Transverse colon (tissue), 4 donors: ENCODE data around the gene PLA2G2D. TPM values are rescaled to one million over a fixed set of nuclear protein-coding genes. Genes with fewer than 3 reads are reported as not detected.
A peak's percentile ranks its signal among the peaks of the same experiment; 100 is the strongest.

Experiments
- DNase-seq: peaks from one replicate; pipeline ENCODE4 v3.0.0-alpha.2; 2019
- H3K27ac ChIP-seq, 4 donors: fragments of 200-600 bp; sonication (generic); 2 replicates each; pipeline ENCODE4 v1.5.1; 2016 to 2018; ENCODE audit warnings: inconsistent platforms in 4 of 4
- H3K27me3 ChIP-seq: fragments of 200-600 bp; sonication (generic); 2 replicates; pipeline ENCODE4 v1.5.1; 2017; ENCODE audit warnings: inconsistent platforms
- H3K36me3 ChIP-seq, 4 donors: fragments of 200-600 bp; sonication (generic); 2 replicates each; pipeline ENCODE4 v1.5.1; 2017 to 2019; ENCODE audit warnings: inconsistent platforms in 4 of 4
- H3K4me1 ChIP-seq, 4 donors: fragments of 200-600 bp; sonication (generic); 2 replicates each; pipeline ENCODE4 v1.5.1; 2017 to 2020; ENCODE audit warnings: inconsistent platforms in 4 of 4
- H3K4me3 ChIP-seq, 4 donors: fragments of 200-600 bp; sonication (generic); 1 replicate in 1 of 4; 2 replicates in 3 of 4; pipeline versions ENCODE4 v1.5.1 to v1.6.1; 2017 to 2019; ENCODE audit warnings: inconsistent platforms in 4 of 4
- H3K9me3 ChIP-seq, 2 donors: fragments of 200-600 bp; sonication (generic); 2 replicates each; pipeline ENCODE4 v1.5.1; 2017 to 2019; ENCODE audit warnings: inconsistent platforms in 2 of 2
- EP300 ChIP-seq: sonication (generic); formaldehyde crosslinking; IDR thresholded peaks from one replicate; pipeline ENCODE4 v1.6.1; 2017; ENCODE audit warnings: antibody characterized with exemption, low read depth
- POLR2A ChIP-seq: fragments of 450-650 bp; IDR thresholded peaks from one replicate; pipeline ENCODE4 v1.6.1; 2016; ENCODE audit warnings: antibody characterized with exemption, mild to moderate bottlenecking, moderate library complexity
- POLR2AphosphoS5 ChIP-seq, 3 donors: sonication (generic); formaldehyde crosslinking; IDR thresholded peaks; one replicate each; pipeline ENCODE4 v1.6.1; 2016; ENCODE audit warnings: antibody characterized with exemption in 3 of 3
- WGBS, 2 donors: methylation state at CpG; one replicate each; pipeline ENCODE4 v1.1.5; 2018; ENCODE audit warnings: low coverage in 1 of 2; 5-methylcytosine and 5-hydroxymethylcytosine counted together
- in situ Hi-C, 4 donors: fragments of 200-750 bp; cut with MboI; loops; one replicate each; pipeline versions ENCODE4 v1.15.0 to v1.15.1; 2017; ENCODE audit warnings: low sequenced_read_pairs in 3 of 4, low pct_ligation_motif_present in 1 of 4, low pct_unique_long_range_greater_than_20kb in 1 of 4
- intact Hi-C: fragments of 100-400 bp; cut with DNase I; formaldehyde crosslinking; loops from one replicate; pipeline ENCODE4 v1.15.1; 2023; ENCODE audit warnings: low total_unique reads
- total RNA-seq, 4 donors: library from RNA; depleted of rRNA; stranded (reverse); fragments of >200 nt; gene quantifications; one replicate each; pipeline ENCODE4 v1.1.0, GENCODE V29; 2016
- TF ChIP-seq, protein P1 (sequence below), 5 experiments: fragments of 200-600 bp in 3 of 5; fragments of 450-650 bp in 2 of 5; sonication (generic) in 3 of 5; IDR thresholded peaks; 1 replicate in 2 of 5; 2 replicates in 3 of 5; pipeline ENCODE4 v1.5.1; 2016 to 2017; ENCODE audit warnings: antibody characterized with exemption in 5 of 5, inconsistent platforms in 3 of 5, mild to moderate bottlenecking in 2 of 5, moderate library complexity in 1 of 5

PLA2G2D gene
- total RNA-seq, 4 donors from 2014 or later, result 0.16 TPM; not detected in 3

DNA sequence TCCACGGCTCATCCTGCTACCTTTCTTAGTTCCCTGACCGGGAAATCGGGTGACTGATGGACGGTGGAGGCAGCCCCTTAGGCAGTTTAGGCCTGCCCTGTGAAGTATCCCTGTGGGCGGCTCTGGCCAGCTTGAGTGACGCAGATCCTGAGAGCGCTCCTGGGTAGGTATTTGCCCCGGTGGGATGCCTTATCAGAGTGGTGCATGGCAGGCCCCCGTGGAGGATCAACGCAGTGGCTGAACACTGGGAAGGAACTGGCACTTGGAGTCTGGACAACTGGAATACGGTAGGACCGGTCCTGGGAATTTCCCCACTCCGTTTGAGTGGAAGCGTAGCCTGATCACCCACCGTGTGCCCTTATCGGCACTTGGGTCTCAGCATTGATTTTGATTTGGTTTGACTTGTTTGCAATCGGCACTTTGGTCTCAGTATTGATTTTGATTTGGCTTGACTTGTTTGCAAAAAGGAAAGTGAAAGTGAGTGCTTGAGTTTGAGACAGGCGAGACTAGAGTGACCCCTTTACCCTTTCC lies 35.0 kb upstream of the PLA2G2D start:
- in situ Hi-C loops, result loop anchor here (5.0 to 25.0 kb wide), 3 partner anchors 237 to 242 kb away; partner anchors contain the start of gene PLA2G2E (in 1 of the 4)
- DNase-seq, result no peak
- H3K27me3 ChIP-seq, result no peaks in the 10 kb centered on the region
- no peaks in the 10 kb centered on the region for H3K36me3 ChIP-seq
- H3K27ac ChIP-seq, result peak overlapping the region in 1 of 4 donors; percentile 0
- intact Hi-C loops, result loop anchor here (5.0 kb wide), 1 partner anchor 237 kb away; no protein-coding TSS in a partner anchor
- 81 to 87% methylated on average over 6 to 18 of the region's 18 CpGs for WGBS, 2 donors
- peaks cover 0 to 11% of the 10 kb centered on the region in 2 donors for H3K9me3 ChIP-seq
- TF ChIP-seq POLR2A (no peak), POLR2AphosphoS5 (IDR thresholded peaks at IDR 0.05) (no peak), EP300 (no peak)
- TF ChIP-seq, protein P1, sequence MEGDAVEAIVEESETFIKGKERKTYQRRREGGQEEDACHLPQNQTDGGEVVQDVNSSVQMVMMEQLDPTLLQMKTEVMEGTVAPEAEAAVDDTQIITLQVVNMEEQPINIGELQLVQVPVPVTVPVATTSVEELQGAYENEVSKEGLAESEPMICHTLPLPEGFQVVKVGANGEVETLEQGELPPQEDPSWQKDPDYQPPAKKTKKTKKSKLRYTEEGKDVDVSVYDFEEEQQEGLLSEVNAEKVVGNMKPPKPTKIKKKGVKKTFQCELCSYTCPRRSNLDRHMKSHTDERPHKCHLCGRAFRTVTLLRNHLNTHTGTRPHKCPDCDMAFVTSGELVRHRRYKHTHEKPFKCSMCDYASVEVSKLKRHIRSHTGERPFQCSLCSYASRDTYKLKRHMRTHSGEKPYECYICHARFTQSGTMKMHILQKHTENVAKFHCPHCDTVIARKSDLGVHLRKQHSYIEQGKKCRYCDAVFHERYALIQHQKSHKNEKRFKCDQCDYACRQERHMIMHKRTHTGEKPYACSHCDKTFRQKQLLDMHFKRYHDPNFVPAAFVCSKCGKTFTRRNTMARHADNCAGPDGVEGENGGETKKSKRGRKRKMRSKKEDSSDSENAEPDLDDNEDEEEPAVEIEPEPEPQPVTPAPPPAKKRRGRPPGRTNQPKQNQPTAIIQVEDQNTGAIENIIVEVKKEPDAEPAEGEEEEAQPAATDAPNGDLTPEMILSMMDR (IDR thresholded peaks at IDR 0.05), result no peak
- H3K4me3 ChIP-seq, result no peak overlapping the region
- peaks cover 0 to 18% (median 12%) of the 10 kb centered on the region in 4 donors for H3K4me1 ChIP-seq

DNA sequence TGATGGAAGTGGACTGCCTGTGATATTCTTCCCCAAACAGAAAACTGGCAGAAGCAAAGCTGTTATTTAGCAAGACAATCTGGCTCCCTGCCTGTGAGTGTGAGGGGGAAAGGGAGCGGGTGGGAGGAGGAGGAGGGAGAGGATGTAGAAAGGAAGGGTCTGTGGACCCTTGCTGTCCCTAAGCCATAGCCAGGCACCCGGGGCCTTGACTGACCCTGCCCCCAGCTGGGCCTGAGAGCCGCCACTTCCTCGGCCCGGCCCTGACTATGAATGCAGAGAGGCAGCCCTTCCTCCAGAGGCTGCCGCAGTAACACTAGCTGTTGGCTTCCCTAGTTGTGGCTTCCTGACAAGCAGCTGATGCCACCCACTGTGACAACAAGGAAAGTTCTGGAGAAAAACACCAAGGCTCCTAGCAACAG lies 33.7 kb upstream of the PLA2G2D start:
- Histone ChIP-seq H3K27ac (peak overlapping the region; percentile 19 to 59 (median 37)), H3K4me3 (no peak overlapping the region), H3K9me3 (no peaks in the 10 kb centered on the region), H3K27me3 (no peaks in the 10 kb centered on the region), H3K36me3 (no peaks in the 10 kb centered on the region), H3K4me1 (peaks cover 0 to 18% (median 12%) of the 10 kb centered on the region in 4 donors)
- in situ Hi-C loops, result loop anchor here (5.0 to 25.0 kb wide), 3 partner anchors 236 to 241 kb away; partner anchors contain the start of gene PLA2G2E (in 1 of the 4)
- intact Hi-C loops, result loop anchor here (2.0 to 5.0 kb wide), 2 partner anchors 178 to 236 kb away; no protein-coding TSS in a partner anchor
- 63% methylated on average over 6 of the region's 6 CpGs; no CpG with 5 or more reads in 1 of the 2 donors for WGBS, 2 donors
- TF ChIP-seq POLR2A (no peak), EP300 (no peak), POLR2AphosphoS5 (IDR thresholded peaks at IDR 0.05) (no peak)
- TF ChIP-seq, protein P1 (IDR thresholded peaks at IDR 0.05), result no peak
- no peak for DNase-seq

DNA sequence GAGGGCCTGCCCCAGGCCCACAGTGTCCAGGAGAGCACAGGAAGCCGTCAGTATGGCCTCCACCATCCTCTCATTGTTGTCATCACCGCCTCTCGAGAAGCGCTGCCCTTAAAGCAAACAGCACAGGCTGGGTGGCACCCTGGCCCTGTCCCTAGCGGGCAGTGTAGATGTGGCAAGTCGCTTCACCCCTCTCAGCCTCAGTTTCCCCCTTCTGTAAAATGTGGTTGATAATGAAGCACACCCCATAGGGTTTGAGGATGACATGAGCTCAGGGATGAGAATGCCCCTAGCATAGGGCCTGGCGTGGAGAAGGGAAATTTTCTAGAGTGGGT lies 33.2 kb upstream of the PLA2G2D start:
- Histone ChIP-seq H3K4me3 (peak overlapping the region in 1 of 4 donors; percentile 46), H3K36me3 (no peaks in the 10 kb centered on the region), H3K27ac (peak overlapping the region; percentile 19 to 59 (median 37)), H3K9me3 (no peaks in the 10 kb centered on the region), H3K4me1 (peaks cover 0 to 18% (median 12%) of the 10 kb centered on the region in 4 donors), H3K27me3 (no peaks in the 10 kb centered on the region)
- in situ Hi-C loops (loop anchor here (5.0 to 25.0 kb wide), 3 partner anchors 235 to 240 kb away; partner anchors contain the start of gene PLA2G2E (in 1 of the 4)), intact Hi-C loops (loop anchor here (2.0 to 5.0 kb wide), 2 partner anchors 178 to 235 kb away; no protein-coding TSS in a partner anchor)
- TF ChIP-seq EP300, result no peak
- TF ChIP-seq, protein P1 (IDR thresholded peaks at IDR 0.05), result peak in 2 of 5 experiments; percentile 17 to 31
- WGBS, 2 donors, result 47 to 100% methylated on average over 1 to 7 of the region's 7 CpGs
- DNase-seq, result no peak

- H3K27ac ChIP-seq, result peak overlapping the region in 3 of 4 donors; percentile 19 to 59 (median 40)
- 8% methylated on average over 29 of the region's 29 CpGs; no CpG with 5 or more reads in 1 of the 2 donors for WGBS, 2 donors
Observed at GRCh38 chr1:20151906-20152598, 32.7 kb upstream of the PLA2G2D start.

More at GRCh38 chr1:20151906-20152598, 32.7 kb upstream of the PLA2G2D start:
- Histone ChIP-seq H3K36me3 (no peaks in the 10 kb centered on the region), H3K4me1 (peaks cover 0 to 18% (median 12%) of the 10 kb centered on the region in 4 donors), H3K9me3 (no peaks in the 10 kb centered on the region), H3K4me3 (peak overlapping the region; percentile 10 to 46 (median 28)), H3K27me3 (no peaks in the 10 kb centered on the region)
- peak; percentile 86 for DNase-seq
- intact Hi-C loops (loop anchor here (2.0 to 5.0 kb wide), 2 partner anchors 177 to 235 kb away; no protein-coding TSS in a partner anchor), in situ Hi-C loops (loop anchor here (5.0 to 25.0 kb wide), 3 partner anchors 235 to 240 kb away; partner anchors contain the start of gene PLA2G2E (in 1 of the 4))
- TF ChIP-seq POLR2AphosphoS5 (IDR thresholded peaks at IDR 0.05) (no peak), POLR2A (no peak), EP300 (no peak)
- TF ChIP-seq, protein P1 (IDR thresholded peaks at IDR 0.05), result peak; percentile 91 to 97 (median 94)
